Activated B cell treated with CpG ODN at 0.5 μM for 24 hours (primary cell): ENCODE data around the gene POLR1H. TPM values are rescaled to one million over a fixed set of nuclear protein-coding genes. Genes with fewer than 3 reads are reported as not detected.

Experiments
- ATAC-seq: fragments of 200-7000 bp; cut with Tn5 transposase; one replicate; pipeline ENCODE4 v1.10.0; 2021; ENCODE audit warnings: low read depth, mild to moderate bottlenecking, moderate library complexity
- CTCF ChIA-PET: fragments of 350-600 bp; sonication (Branson Sonifier 250); formaldehyde crosslinking; loops from one replicate; lab custom pipeline; 2021; ENCODE audit warnings: antibody characterized with exemption; lab: Charles Lee
- POLR2A ChIA-PET: fragments of 350-600 bp; sonication (Branson Sonifier 250); formaldehyde crosslinking; loops from one replicate; lab custom pipeline; 2021; ENCODE audit warnings: antibody characterized with exemption; lab: Charles Lee
- DNase-seq: peaks from one replicate; pipeline ENCODE4 v3.0.0; 2022
- H3K27ac Mint-ChIP-seq: one replicate; pipeline ENCODE4 v1.8.0; 2020; ENCODE audit warnings: mixed read lengths
- H3K27me3 Mint-ChIP-seq: one replicate; pipeline ENCODE4 v1.8.0; 2021; ENCODE audit warnings: mixed read lengths
- H3K36me3 Mint-ChIP-seq: one replicate; pipeline ENCODE4 v1.8.0; 2021; ENCODE audit warnings: low read depth, mixed read lengths
- H3K4me1 Mint-ChIP-seq: one replicate; pipeline ENCODE4 v1.8.0; 2021; ENCODE audit warnings: mixed read lengths
- H3K4me3 Mint-ChIP-seq: one replicate; pipeline ENCODE4 v1.8.0; 2020; ENCODE audit warnings: mild to moderate bottlenecking, mixed read lengths
- H3K9me3 Mint-ChIP-seq: one replicate; pipeline ENCODE4 v1.8.0; 2020; ENCODE audit warnings: mixed read lengths
- CTCF ChIP-seq: fragments of 200-600 bp; IDR thresholded peaks from one replicate; pipeline ENCODE4 v1.8.0; 2022; ENCODE audit warnings: antibody characterized with exemption, mild to moderate bottlenecking
- intact Hi-C: fragments of 100-400 bp; cut with micrococcal nuclease; formaldehyde crosslinking; loops from one replicate; pipeline ENCODE4 v1.15.1; 2024
- total RNA-seq: library from RNA; stranded (reverse); gene quantifications from 2 replicates; pipeline ENCODE4 v1.2.3, GENCODE V29; 2022

The POLR1H gene
- total RNA-seq, 1 donor from 2014 or later = 44.1 TPM

- H3K36me3 Mint-ChIP-seq = peaks cover 47% of the 10 kb centered on the region
- H3K4me1 Mint-ChIP-seq = peaks cover 12% of the 10 kb centered on the region
- intact Hi-C loops = no loop called here
- POLR2A ChIA-PET = no interaction called here
- TF ChIP-seq CTCF = no peak
- H3K4me3 Mint-ChIP-seq = no peak overlapping the region
- no peak overlapping the region for H3K27ac Mint-ChIP-seq
- ATAC-seq = no peak
- CTCF ChIA-PET = no interaction called here
- no peaks in the 10 kb centered on the region for H3K27me3 Mint-ChIP-seq
- H3K9me3 Mint-ChIP-seq = no peaks in the 10 kb centered on the region
- no peak for DNase-seq
Observed at GRCh38 chr6:30055513-30055912, 5.6 kb upstream of the POLR1H start.

GRCh38 chr6:30060606-30061091 is 416 bp upstream of the POLR1H start:
- ChIA-PET POLR2A (interaction anchor here (0.7 to 2.4 kb wide), 18 partner anchors 9 to 511 kb away, joined by 3 to 20 read pairs (median 4); partner anchors contain the start of genes ABCF1, HLA-A, TRIM26 and TRIM39), CTCF (interaction anchor here (1.0 to 3.8 kb wide), 5 partner anchors 23 to 411 kb away, joined by 3 to 14 read pairs (median 5); no protein-coding TSS in a partner anchor)
- peaks cover 57% of the 10 kb centered on the region for H3K36me3 Mint-ChIP-seq
- H3K27me3 Mint-ChIP-seq = no peaks in the 10 kb centered on the region
- DNase-seq = no peak
- no peaks in the 10 kb centered on the region for H3K9me3 Mint-ChIP-seq
- ATAC-seq = peak; percentile 62
- peaks cover 37% of the 10 kb centered on the region for H3K4me1 Mint-ChIP-seq
- peak overlapping the region; percentile 97 for H3K27ac Mint-ChIP-seq
- H3K4me3 Mint-ChIP-seq = peak overlapping the region; percentile 98
- no peak for TF ChIP-seq CTCF
- intact Hi-C loops = loop anchor here (2.0 to 5.0 kb wide), 2 partner anchors 118 to 557 kb away; partner anchors contain the start of genes HLA-A, MRPS18B and PPP1R10

GRCh38 chr6:30061858-30062458 is 893 bp downstream of the POLR1H start:
- no peak for DNase-seq
- peak; percentile 2 for ATAC-seq
- H3K4me3 Mint-ChIP-seq = peak overlapping the region; percentile 98
- ChIA-PET POLR2A (interaction anchor here (0.6 to 2.4 kb wide), 9 partner anchors 9 to 1136 kb away, joined by 3 to 20 read pairs (median 4); partner anchors contain the start of genes HLA-A and TRIM26), CTCF (interaction anchor here (3.8 kb wide), 1 partner anchor 68 kb away, joined by 14 read pairs; no protein-coding TSS in a partner anchor)
- H3K27me3 Mint-ChIP-seq = no peaks in the 10 kb centered on the region
- peak overlapping the region; percentile 97 for H3K27ac Mint-ChIP-seq
- H3K9me3 Mint-ChIP-seq = no peaks in the 10 kb centered on the region
- intact Hi-C loops = loop anchor here (2.0 to 5.0 kb wide), 2 partner anchors 119 to 555 kb away; partner anchors contain the start of genes HLA-A, MRPS18B and PPP1R10
- peaks cover 50% of the 10 kb centered on the region for H3K4me1 Mint-ChIP-seq
- no peak for TF ChIP-seq CTCF
- H3K36me3 Mint-ChIP-seq = peaks cover 50% of the 10 kb centered on the region

DNA sequence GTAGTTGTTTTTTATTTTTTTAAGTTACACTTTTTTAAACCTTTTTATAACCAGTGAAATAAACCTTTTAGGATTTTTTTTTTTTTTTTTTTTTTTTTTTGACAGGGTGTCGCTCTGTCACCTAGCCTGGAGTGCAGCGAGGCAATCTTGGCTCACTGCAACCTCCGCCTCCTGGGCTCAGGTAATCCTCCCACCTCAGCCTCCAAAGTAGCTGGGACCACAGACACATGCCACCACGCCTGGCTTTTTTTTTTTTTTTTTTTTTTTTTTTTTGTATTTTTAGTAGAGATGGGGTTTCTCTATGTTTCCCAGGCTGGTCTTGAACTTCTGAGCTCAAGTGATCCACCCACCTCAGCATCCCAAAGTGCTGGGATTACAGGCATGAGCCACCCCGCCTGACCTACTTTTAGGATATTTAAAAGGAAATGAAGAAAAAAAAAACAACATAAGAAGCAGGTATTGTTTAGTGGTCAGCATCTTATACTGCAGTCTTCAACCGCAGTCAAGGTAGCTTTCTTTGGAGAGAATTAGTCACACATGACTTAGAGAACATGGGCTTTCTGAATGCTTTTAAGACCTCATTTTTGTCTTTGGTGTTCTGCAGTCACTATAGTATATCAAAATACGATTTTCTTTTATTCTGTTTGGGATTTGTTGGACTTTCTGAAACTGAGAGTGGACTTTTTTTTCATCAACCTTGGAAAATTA is 1.6 kb downstream of the POLR1H start:
- Mint-ChIP-seq H3K4me3 (peak overlapping the region; percentile 98), H3K36me3 (peaks cover 50% of the 10 kb centered on the region), H3K4me1 (peaks cover 56% of the 10 kb centered on the region), H3K9me3 (no peaks in the 10 kb centered on the region), H3K27ac (no peak overlapping the region), H3K27me3 (no peaks in the 10 kb centered on the region)
- DNase-seq = no peak
- POLR2A ChIA-PET = interaction anchor here (0.6 to 2.4 kb wide), 6 partner anchors 40 to 893 kb away, joined by 3 to 20 read pairs (median 6); partner anchors contain the start of gene HLA-A
- intact Hi-C loops = loop anchor here (5.0 kb wide), 1 partner anchor 555 kb away; the partner anchor contains the start of genes MRPS18B and PPP1R10
- no peak for ATAC-seq
- CTCF ChIA-PET = no interaction called here
- no peak for TF ChIP-seq CTCF
